ENCODE measurements around the gene CPA4.

CPA4 gene

GRCh38 chr7:130363026-130363847 lies 70.3 kb downstream of the CPA4 start:
- H3K9ac ChIP-seq (ENCODE audit: low read depth in 1 of 2, low read length in 2 of 2), result no peak overlapping the region

GRCh38 chr7:130364451-130364850 lies 71.5 kb downstream of the CPA4 start:
- H3K9me3 ChIP-seq (ENCODE audit: control insufficient read depth in 1 of 2, low read length in 2 of 2), result peaks cover under 1 to 3% of the 10 kb centered on the region in 2 donors
- H3K27me3 ChIP-seq (ENCODE audit: control insufficient read depth in 1 of 2, insufficient read depth in 2 of 2, low read length in 2 of 2), result no peaks in the 10 kb centered on the region
- no peak overlapping the region for H3K4me3 ChIP-seq (ENCODE audit: low read depth in 1 of 2, low read length in 2 of 2)
- H3K27ac ChIP-seq (ENCODE audit: low read depth, low read length), result no peak overlapping the region
- peaks cover 0 to 14% of the 10 kb centered on the region in 2 donors for H3K4me1 ChIP-seq (ENCODE audit: control insufficient read depth in 1 of 2, insufficient read depth in 2 of 2, low read length in 2 of 2)
- no peaks in the 10 kb centered on the region for H3K36me3 ChIP-seq (ENCODE audit: control insufficient read depth in 1 of 2, insufficient read depth in 2 of 2, low read length in 2 of 2)
- no peak overlapping the region for H3K9ac ChIP-seq (ENCODE audit: low read depth in 1 of 2, low read length in 2 of 2)

More at GRCh38 chr7:130363026-130363847, 70.3 kb downstream of the CPA4 start:
- Histone ChIP-seq H3K9me3 (ENCODE audit: control insufficient read depth in 1 of 2, low read length in 2 of 2) (peaks cover 3 to 4% of the 10 kb centered on the region in 2 donors), H3K27ac (ENCODE audit: low read depth, low read length) (no peak overlapping the region), H3K4me3 (ENCODE audit: low read depth in 1 of 2, low read length in 2 of 2) (no peak overlapping the region), H3K36me3 (ENCODE audit: control insufficient read depth in 1 of 2, insufficient read depth in 2 of 2, low read length in 2 of 2) (no peaks in the 10 kb centered on the region), H3K4me1 (ENCODE audit: control insufficient read depth in 1 of 2, insufficient read depth in 2 of 2, low read length in 2 of 2) (peaks cover 0 to 14% of the 10 kb centered on the region in 2 donors), H3K27me3 (ENCODE audit: control insufficient read depth in 1 of 2, insufficient read depth in 2 of 2, low read length in 2 of 2) (no peaks in the 10 kb centered on the region)

- H3K9ac ChIP-seq (ENCODE audit: low read depth in 1 of 2, low read length in 2 of 2), result no peak overlapping the region
- no peak overlapping the region for H3K27ac ChIP-seq (ENCODE audit: low read depth, low read length)
These were observed 72.1 kb downstream of the CPA4 start for GRCh38 chr7:130365088-130365487.

GRCh38 chr7:130365511-130366441 lies 72.8 kb downstream of the CPA4 start:
- Histone ChIP-seq H3K27me3 (ENCODE audit: control insufficient read depth in 1 of 2, insufficient read depth in 2 of 2, low read length in 2 of 2) (no peaks in the 10 kb centered on the region), H3K9ac (ENCODE audit: low read depth in 1 of 2, low read length in 2 of 2) (no peak overlapping the region), H3K4me1 (ENCODE audit: control insufficient read depth in 1 of 2, insufficient read depth in 2 of 2, low read length in 2 of 2) (peaks cover 0 to 14% of the 10 kb centered on the region in 2 donors), H3K27ac (ENCODE audit: low read depth, low read length) (no peak overlapping the region), H3K9me3 (ENCODE audit: control insufficient read depth in 1 of 2, low read length in 2 of 2) (no peaks in the 10 kb centered on the region), H3K36me3 (ENCODE audit: control insufficient read depth in 1 of 2, insufficient read depth in 2 of 2, low read length in 2 of 2) (no peaks in the 10 kb centered on the region), H3K4me3 (ENCODE audit: low read depth in 1 of 2, low read length in 2 of 2) (no peak overlapping the region)

More at GRCh38 chr7:130365088-130365487, 72.1 kb downstream of the CPA4 start:
- Histone ChIP-seq H3K36me3 (ENCODE audit: control insufficient read depth in 1 of 2, insufficient read depth in 2 of 2, low read length in 2 of 2) (no peaks in the 10 kb centered on the region), H3K4me1 (ENCODE audit: control insufficient read depth in 1 of 2, insufficient read depth in 2 of 2, low read length in 2 of 2) (peaks cover 0 to 14% of the 10 kb centered on the region in 2 donors), H3K9me3 (ENCODE audit: control insufficient read depth in 1 of 2, low read length in 2 of 2) (peaks cover 0 to 3% of the 10 kb centered on the region in 2 donors), H3K4me3 (ENCODE audit: low read depth in 1 of 2, low read length in 2 of 2) (no peak overlapping the region), H3K27me3 (ENCODE audit: control insufficient read depth in 1 of 2, insufficient read depth in 2 of 2, low read length in 2 of 2) (no peaks in the 10 kb centered on the region)

GRCh38 chr7:130366564-130366963 lies 73.6 kb downstream of the CPA4 start:
- no peak overlapping the region for H3K9ac ChIP-seq (ENCODE audit: low read depth in 1 of 2, low read length in 2 of 2)
- H3K4me1 ChIP-seq (ENCODE audit: control insufficient read depth in 1 of 2, insufficient read depth in 2 of 2, low read length in 2 of 2), result peaks cover 0 to 14% of the 10 kb centered on the region in 2 donors
- no peaks in the 10 kb centered on the region for H3K9me3 ChIP-seq (ENCODE audit: control insufficient read depth in 1 of 2, low read length in 2 of 2)
- no peak overlapping the region for H3K4me3 ChIP-seq (ENCODE audit: low read depth in 1 of 2, low read length in 2 of 2)
- H3K27ac ChIP-seq (ENCODE audit: low read depth, low read length), result no peak overlapping the region
- H3K27me3 ChIP-seq (ENCODE audit: control insufficient read depth in 1 of 2, insufficient read depth in 2 of 2, low read length in 2 of 2), result no peaks in the 10 kb centered on the region
- H3K36me3 ChIP-seq (ENCODE audit: control insufficient read depth in 1 of 2, insufficient read depth in 2 of 2, low read length in 2 of 2), result no peaks in the 10 kb centered on the region

GRCh38 chr7:130367088-130367755 lies 74.3 kb downstream of the CPA4 start:
- Histone ChIP-seq H3K4me1 (ENCODE audit: control insufficient read depth in 1 of 2, insufficient read depth in 2 of 2, low read length in 2 of 2) (peaks cover under 1 to 14% of the 10 kb centered on the region in 2 donors), H3K9me3 (ENCODE audit: control insufficient read depth in 1 of 2, low read length in 2 of 2) (no peaks in the 10 kb centered on the region), H3K36me3 (ENCODE audit: control insufficient read depth in 1 of 2, insufficient read depth in 2 of 2, low read length in 2 of 2) (no peaks in the 10 kb centered on the region), H3K9ac (ENCODE audit: low read depth in 1 of 2, low read length in 2 of 2) (no peak overlapping the region), H3K27me3 (ENCODE audit: control insufficient read depth in 1 of 2, insufficient read depth in 2 of 2, low read length in 2 of 2) (no peaks in the 10 kb centered on the region), H3K27ac (ENCODE audit: low read depth, low read length) (no peak overlapping the region), H3K4me3 (ENCODE audit: low read depth in 1 of 2, low read length in 2 of 2) (no peak overlapping the region)

GRCh38 chr7:130367836-130368746 lies 75.1 kb downstream of the CPA4 start:
- Histone ChIP-seq H3K9me3 (ENCODE audit: control insufficient read depth in 1 of 2, low read length in 2 of 2) (no peaks in the 10 kb centered on the region), H3K4me3 (ENCODE audit: low read depth in 1 of 2, low read length in 2 of 2) (no peak overlapping the region), H3K27me3 (ENCODE audit: control insufficient read depth in 1 of 2, insufficient read depth in 2 of 2, low read length in 2 of 2) (no peaks in the 10 kb centered on the region), H3K27ac (ENCODE audit: low read depth, low read length) (no peak overlapping the region), H3K36me3 (ENCODE audit: control insufficient read depth in 1 of 2, insufficient read depth in 2 of 2, low read length in 2 of 2) (no peaks in the 10 kb centered on the region), H3K4me1 (ENCODE audit: control insufficient read depth in 1 of 2, insufficient read depth in 2 of 2, low read length in 2 of 2) (peaks cover 4 to 14% of the 10 kb centered on the region in 2 donors), H3K9ac (ENCODE audit: low read depth in 1 of 2, low read length in 2 of 2) (no peak overlapping the region)

- Histone ChIP-seq H3K4me1 (ENCODE audit: control insufficient read depth in 1 of 2, insufficient read depth in 2 of 2, low read length in 2 of 2) (peaks cover 4 to 14% of the 10 kb centered on the region in 2 donors), H3K9ac (ENCODE audit: low read depth in 1 of 2, low read length in 2 of 2) (no peak overlapping the region), H3K27me3 (ENCODE audit: control insufficient read depth in 1 of 2, insufficient read depth in 2 of 2, low read length in 2 of 2) (no peaks in the 10 kb centered on the region), H3K9me3 (ENCODE audit: control insufficient read depth in 1 of 2, low read length in 2 of 2) (no peaks in the 10 kb centered on the region), H3K36me3 (ENCODE audit: control insufficient read depth in 1 of 2, insufficient read depth in 2 of 2, low read length in 2 of 2) (no peaks in the 10 kb centered on the region), H3K4me3 (ENCODE audit: low read depth in 1 of 2, low read length in 2 of 2) (no peak overlapping the region), H3K27ac (ENCODE audit: low read depth, low read length) (no peak overlapping the region)
These were observed 76.2 kb downstream of the CPA4 start for GRCh38 chr7:130369110-130369711.

Measured in duodenal mucosa (tissue), 2 donors.